Measurements from ENCODE around the gene CLEC9A. TPM values are rescaled to one million over a fixed set of nuclear protein-coding genes. Genes with fewer than 3 reads are reported as not detected.

The CLEC9A gene
- total RNA-seq, 4 donors from 2014 or later: 0.48 TPM; not detected in 3

GRCh38 chr12:10031321-10031720 lies 839 bp downstream of the CLEC9A start:
- no peak for TF ChIP-seq POLR2A (IDR thresholded peaks at IDR 0.05)
- no peak for TF ChIP-seq EP300 (IDR thresholded peaks at IDR 0.05; ENCODE audit: low read depth)
- TF ChIP-seq POLR2AphosphoS5 (IDR thresholded peaks at IDR 0.05): no peak
- TF ChIP-seq, protein P1, sequence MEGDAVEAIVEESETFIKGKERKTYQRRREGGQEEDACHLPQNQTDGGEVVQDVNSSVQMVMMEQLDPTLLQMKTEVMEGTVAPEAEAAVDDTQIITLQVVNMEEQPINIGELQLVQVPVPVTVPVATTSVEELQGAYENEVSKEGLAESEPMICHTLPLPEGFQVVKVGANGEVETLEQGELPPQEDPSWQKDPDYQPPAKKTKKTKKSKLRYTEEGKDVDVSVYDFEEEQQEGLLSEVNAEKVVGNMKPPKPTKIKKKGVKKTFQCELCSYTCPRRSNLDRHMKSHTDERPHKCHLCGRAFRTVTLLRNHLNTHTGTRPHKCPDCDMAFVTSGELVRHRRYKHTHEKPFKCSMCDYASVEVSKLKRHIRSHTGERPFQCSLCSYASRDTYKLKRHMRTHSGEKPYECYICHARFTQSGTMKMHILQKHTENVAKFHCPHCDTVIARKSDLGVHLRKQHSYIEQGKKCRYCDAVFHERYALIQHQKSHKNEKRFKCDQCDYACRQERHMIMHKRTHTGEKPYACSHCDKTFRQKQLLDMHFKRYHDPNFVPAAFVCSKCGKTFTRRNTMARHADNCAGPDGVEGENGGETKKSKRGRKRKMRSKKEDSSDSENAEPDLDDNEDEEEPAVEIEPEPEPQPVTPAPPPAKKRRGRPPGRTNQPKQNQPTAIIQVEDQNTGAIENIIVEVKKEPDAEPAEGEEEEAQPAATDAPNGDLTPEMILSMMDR (IDR thresholded peaks at IDR 0.05): no peak
- intact Hi-C loops (cut with DNase I; ENCODE audit: low total_unique reads): loop anchor here (5.0 kb wide), 1 partner anchor 106 kb away; no protein-coding TSS in a partner anchor
- 45 to 64% methylated on average over 4 of the region's 4 CpGs for WGBS, 2 donors (ENCODE audit: low coverage in 1 of 2)
- in situ Hi-C loops (cut with MboI; ENCODE audit: low pct_ligation_motif_present in 1 of 4, low pct_unique_long_range_greater_than_20kb in 1 of 4, low sequenced_read_pairs in 3 of 4): loop anchor here in 1 of 4 donors (25.0 kb wide), 1 partner anchor 106 kb away; the partner anchor contains the start of gene CLEC7A
- no peak overlapping the region for H3K4me3 ChIP-seq
- H3K4me1 ChIP-seq: no peaks in the 10 kb centered on the region
- no peak overlapping the region for H3K27ac ChIP-seq
- no peaks in the 10 kb centered on the region for H3K9me3 ChIP-seq
- H3K27me3 ChIP-seq: no peaks in the 10 kb centered on the region
- DNase-seq: no peak
- no peaks in the 10 kb centered on the region for H3K36me3 ChIP-seq

- in situ Hi-C loops (cut with MboI; ENCODE audit: low pct_ligation_motif_present in 1 of 4, low pct_unique_long_range_greater_than_20kb in 1 of 4, low sequenced_read_pairs in 3 of 4) (loop anchor here in 1 of 4 donors (25.0 kb wide), 1 partner anchor 106 kb away; the partner anchor contains the start of gene CLEC7A), intact Hi-C loops (cut with DNase I; ENCODE audit: low total_unique reads) (loop anchor here (5.0 kb wide), 1 partner anchor 106 kb away; no protein-coding TSS in a partner anchor)
- no peaks in the 10 kb centered on the region for H3K4me1 ChIP-seq
- H3K27me3 ChIP-seq: no peaks in the 10 kb centered on the region
- 69 to 71% methylated on average over 5 of the region's 5 CpGs for WGBS, 2 donors (ENCODE audit: low coverage in 1 of 2)
- DNase-seq: no peak
- no peaks in the 10 kb centered on the region for H3K9me3 ChIP-seq
- no peak overlapping the region for H3K27ac ChIP-seq
- TF ChIP-seq EP300 (IDR thresholded peaks at IDR 0.05; ENCODE audit: low read depth): no peak
- TF ChIP-seq, protein P1 (IDR thresholded peaks at IDR 0.05): no peak
- no peak for TF ChIP-seq POLR2A (IDR thresholded peaks at IDR 0.05)
- TF ChIP-seq POLR2AphosphoS5 (IDR thresholded peaks at IDR 0.05): no peak
- no peak overlapping the region for H3K4me3 ChIP-seq
- no peaks in the 10 kb centered on the region for H3K36me3 ChIP-seq
Measured at GRCh38 chr12:10031771-10032175, 1.3 kb downstream of the CLEC9A start.

DNA sequence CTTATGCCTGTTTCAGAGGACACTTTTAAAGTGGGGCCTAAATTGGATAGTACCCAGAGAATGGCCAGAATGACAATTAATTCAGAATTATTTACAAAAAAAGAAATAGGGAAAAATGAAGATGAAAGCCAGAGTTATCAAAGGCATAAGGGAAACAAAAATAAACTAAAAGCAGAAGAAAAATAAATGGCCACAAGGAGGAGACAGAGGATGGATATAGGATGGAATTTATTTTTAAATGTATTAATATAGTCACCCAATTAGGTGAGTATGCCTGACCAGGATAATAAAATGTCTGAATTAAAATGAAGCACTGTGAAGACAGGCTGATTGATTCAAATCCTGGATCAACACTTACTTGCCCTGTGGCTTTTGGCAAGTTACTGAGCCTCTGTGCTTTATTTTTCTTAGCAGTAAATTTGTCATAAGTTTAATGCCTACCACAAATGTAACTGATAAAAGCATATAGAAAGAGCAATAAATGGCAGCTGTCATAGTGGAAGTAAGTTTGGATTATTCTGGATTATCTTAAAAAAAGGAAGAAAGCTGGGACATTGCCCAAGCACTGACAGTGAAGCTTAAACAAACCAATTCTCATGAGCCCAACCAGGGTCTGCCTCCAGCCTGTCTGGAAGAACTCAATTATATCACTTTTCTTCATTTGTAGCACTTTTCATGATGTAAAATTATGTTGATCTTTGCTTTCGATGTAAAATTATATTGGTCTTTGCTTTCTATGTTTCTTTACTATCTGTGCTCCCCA lies 3.5 kb downstream of the CLEC9A start:
- Histone ChIP-seq H3K4me3 (no peak overlapping the region), H3K27me3 (no peaks in the 10 kb centered on the region), H3K36me3 (no peaks in the 10 kb centered on the region), H3K4me1 (no peaks in the 10 kb centered on the region), H3K27ac (no peak overlapping the region), H3K9me3 (no peaks in the 10 kb centered on the region)
- 50% methylated on average over 1 of the region's 1 CpG for WGBS, 2 donors (ENCODE audit: low coverage in 1 of 2)
- TF ChIP-seq POLR2AphosphoS5 (IDR thresholded peaks at IDR 0.05): no peak
- TF ChIP-seq, protein P1 (IDR thresholded peaks at IDR 0.05): peak; percentile 34 to 41 (median 35)
- in situ Hi-C loops (cut with MboI; ENCODE audit: low pct_ligation_motif_present in 1 of 4, low pct_unique_long_range_greater_than_20kb in 1 of 4, low sequenced_read_pairs in 3 of 4): loop anchor here in 1 of 4 donors (25.0 kb wide), 1 partner anchor 103 kb away; the partner anchor contains the start of gene CLEC7A
- intact Hi-C loops (cut with DNase I; ENCODE audit: low total_unique reads): loop anchor here (5.0 kb wide), 1 partner anchor 103 kb away; no protein-coding TSS in a partner anchor
- DNase-seq: no peak

DNA sequence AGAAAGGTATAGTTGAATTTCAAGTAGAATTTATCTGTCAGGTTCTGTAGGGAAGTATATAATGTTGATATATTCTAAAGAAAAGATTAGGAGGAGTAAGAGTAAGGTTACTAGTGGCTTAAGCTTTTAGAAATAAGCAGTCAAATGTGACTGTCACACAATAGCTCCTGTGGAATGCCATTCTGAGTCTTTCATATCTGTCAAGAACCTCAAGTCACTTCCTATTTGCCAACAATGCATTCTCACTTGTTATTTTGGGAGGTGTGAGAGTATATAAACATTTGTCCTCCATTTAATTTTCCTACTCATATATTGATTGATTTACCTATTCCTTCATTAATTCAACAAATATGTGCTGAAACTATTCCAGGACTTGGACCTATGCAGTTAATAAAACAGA lies 11.7 kb downstream of the CLEC9A start:
- in situ Hi-C loops (cut with MboI; ENCODE audit: low pct_ligation_motif_present in 1 of 4, low pct_unique_long_range_greater_than_20kb in 1 of 4, low sequenced_read_pairs in 3 of 4): loop anchor here in 1 of 4 donors (25.0 kb wide), 1 partner anchor 95 kb away; the partner anchor contains the start of gene CLEC7A
- H3K27me3 ChIP-seq: no peaks in the 10 kb centered on the region
- H3K4me1 ChIP-seq: no peaks in the 10 kb centered on the region
- DNase-seq: no peak
- H3K27ac ChIP-seq: no peak overlapping the region
- TF ChIP-seq POLR2AphosphoS5 (IDR thresholded peaks at IDR 0.05): no peak
- TF ChIP-seq, protein P1 (IDR thresholded peaks at IDR 0.05): no peak
- TF ChIP-seq EP300 (IDR thresholded peaks at IDR 0.05; ENCODE audit: low read depth): no peak
- no peak for TF ChIP-seq POLR2A (IDR thresholded peaks at IDR 0.05)
- H3K9me3 ChIP-seq: no peaks in the 10 kb centered on the region
- no peaks in the 10 kb centered on the region for H3K36me3 ChIP-seq
- no peak overlapping the region for H3K4me3 ChIP-seq
- intact Hi-C loops (cut with DNase I; ENCODE audit: low total_unique reads): no loop called here

All from transverse colon (tissue), 4 donors.